Lung (tissue), 12 donors: ENCODE data around the gene CHMP4A. TPM values are rescaled to one million over a fixed set of nuclear protein-coding genes. Genes with fewer than 3 reads are reported as not detected.

Source experiments
- ATAC-seq: fragments of 200-7000 bp; cut with Tn5 transposase; one replicate; pipeline ENCODE4 v1.9.1; 2020; ENCODE audit warnings: moderate number of reproducible peaks; ENCODE audit not compliant: insufficient read depth, low FRiP score
- DNase-seq, 3 donors: peaks; one replicate each; pipeline ENCODE4 v3.0.0-alpha.2; 2013 to 2017
- H3K27ac ChIP-seq, 2 donors: one replicate each; pipeline ENCODE4 v1.5.1; 2013; ENCODE audit warnings: mild to moderate bottlenecking in 2 of 2, moderate library complexity in 2 of 2, control low read depth in 1 of 2, inconsistent platforms in 1 of 2, low read depth in 1 of 2, low read length in 1 of 2
- H3K27me3 ChIP-seq, 3 donors: one replicate each; pipeline ENCODE4 v1.5.1; 2013; ENCODE audit warnings: low read length in 2 of 3; ENCODE audit not compliant: control insufficient read depth in 3 of 3, insufficient read depth in 3 of 3
- H3K36me3 ChIP-seq, 4 donors: one replicate each; pipeline ENCODE4 v1.5.1; 2013; ENCODE audit warnings: low read length in 4 of 4, mild to moderate bottlenecking in 1 of 4, moderate library complexity in 1 of 4; ENCODE audit not compliant: control insufficient read depth in 4 of 4, insufficient read depth in 4 of 4
- H3K4me1 ChIP-seq, 5 donors: one replicate each; pipeline ENCODE4 v1.5.1; 2013; ENCODE audit warnings: low read length in 5 of 5, mild to moderate bottlenecking in 2 of 5, moderate library complexity in 1 of 5; ENCODE audit not compliant: control insufficient read depth in 5 of 5, insufficient read depth in 5 of 5
- H3K4me3 ChIP-seq: one replicate; pipeline ENCODE4 v1.5.1; 2013; ENCODE audit warnings: mild to moderate bottlenecking, control low read depth, moderate library complexity
- H3K9ac ChIP-seq, 2 donors: one replicate each; pipeline ENCODE4 v1.5.1; 2013; ENCODE audit warnings: low read length in 2 of 2, control low read depth in 1 of 2; ENCODE audit not compliant: insufficient read depth in 1 of 2
- H3K9me3 ChIP-seq, 4 donors: one replicate each; pipeline ENCODE4 v1.5.1; 2013; ENCODE audit warnings: low read length in 3 of 4, mild to moderate bottlenecking in 1 of 4, moderate library complexity in 1 of 4; ENCODE audit not compliant: control insufficient read depth in 4 of 4, insufficient read depth in 3 of 4
- CTCF ChIP-seq: IDR thresholded peaks from 2 replicates; pipeline ENCODE4 v1.5.1; 2012; ENCODE audit warnings: mild to moderate bottlenecking; ENCODE audit errors: control extremely low read depth, extremely low read depth
- WGBS, 2 donors: extraction: QIAGEN DNeasy Blood & Tissue Kit; methylation state at CpG; one replicate each; pipeline ENCODE4 v1.1.7; 2013; 5-methylcytosine and 5-hydroxymethylcytosine counted together
- polyA plus RNA-seq, 2 donors: library from polyadenylated mRNA; stranded (reverse); fragments of 200-250 nt; gene quantifications; one replicate each; pipeline ENCODE4 v1.2.1, GENCODE V29; 2013
- total RNA-seq, 2 donors: library from RNA; depleted of rRNA in 1 of 2; stranded (reverse); fragments of >200 nt in 1 of 2; gene quantifications; one replicate each; pipeline ENCODE4 v1.2.1, GENCODE V29; 2014 to 2021
- donor health status: control.
- donor health status: control.
- donor health status: Bipolar disorder and iron deficiency.
- donor health status: healthy.
- donor health status: DM: yes; HTN: yes; CAD: no.

CHMP4A gene
- total and polyA plus RNA-seq, 4 donors: 37.2 to 103 (median 60.6) TPM

GRCh38 chr14:24177891-24178290 lies 35.4 kb downstream of the CHMP4A start:
- Histone ChIP-seq H3K27ac (no peak overlapping the region), H3K27me3 (no peaks in the 10 kb centered on the region), H3K9ac (no peak overlapping the region), H3K4me1 (peaks cover 0 to 2% (median 0%) of the 10 kb centered on the region in 5 donors), H3K4me3 (no peak overlapping the region), H3K36me3 (peaks cover 2 to 71% (median 7%) of the 10 kb centered on the region in 4 donors), H3K9me3 (no peaks in the 10 kb centered on the region)
- 94 to 98% methylated on average over 14 of the region's 14 CpGs for WGBS, 2 donors
- DNase-seq (no peak), ATAC-seq (no peak)
- TF ChIP-seq CTCF: no peak

GRCh38 chr14:24177041-24177825 lies 36.1 kb downstream of the CHMP4A start:
- no peak for TF ChIP-seq CTCF
- Histone ChIP-seq H3K4me1 (peaks cover 0 to 9% (median under 1%) of the 10 kb centered on the region in 5 donors), H3K4me3 (no peak overlapping the region), H3K36me3 (peaks cover 0 to 68% (median 3%) of the 10 kb centered on the region in 4 donors), H3K9ac (no peak overlapping the region), H3K27ac (no peak overlapping the region), H3K27me3 (no peaks in the 10 kb centered on the region), H3K9me3 (no peaks in the 10 kb centered on the region)
- no peak for DNase-seq
- ATAC-seq: no peak
- WGBS, 2 donors: 93 to 97% methylated on average over 12 of the region's 12 CpGs

- TF ChIP-seq CTCF: no peak
- no peak for DNase-seq
- H3K4me3 ChIP-seq: no peak overlapping the region
- peaks cover 0 to 65% (median 3%) of the 10 kb centered on the region in 4 donors for H3K36me3 ChIP-seq
- H3K9ac ChIP-seq: no peak overlapping the region
- WGBS, 2 donors: 96 to 98% methylated on average over 5 of the region's 5 CpGs
- H3K27ac ChIP-seq: no peak overlapping the region
- no peaks in the 10 kb centered on the region for H3K9me3 ChIP-seq
- H3K4me1 ChIP-seq: peaks cover 0 to 14% (median 4%) of the 10 kb centered on the region in 5 donors
- H3K27me3 ChIP-seq: no peaks in the 10 kb centered on the region
- ATAC-seq: no peak
These were observed 36.7 kb downstream of the CHMP4A start for GRCh38 chr14:24176599-24176998.

GRCh38 chr14:24172871-24173281 lies 40.4 kb downstream of the CHMP4A start:
- Histone ChIP-seq H3K9ac (no peak overlapping the region), H3K27ac (no peak overlapping the region), H3K4me3 (no peak overlapping the region), H3K4me1 (peaks cover 0 to 14% (median 4%) of the 10 kb centered on the region in 5 donors), H3K27me3 (no peaks in the 10 kb centered on the region), H3K9me3 (no peaks in the 10 kb centered on the region), H3K36me3 (peaks cover 0 to 30% (median 4%) of the 10 kb centered on the region in 4 donors)
- 69 to 72% methylated on average over 20 of the region's 20 CpGs for WGBS, 2 donors
- DNase-seq: no peak
- TF ChIP-seq CTCF: no peak
- no peak for ATAC-seq
